ENCODE results near the gene PCBP3. TPM values are rescaled to one million over a fixed set of nuclear protein-coding genes. Genes with fewer than 3 reads are reported as not detected.
A peak's percentile ranks its signal among the peaks of the same experiment; 100 is the strongest.

PCBP3 gene
- total RNA-seq, 1 donor from 2014 or later, result 7.6 TPM

DNA sequence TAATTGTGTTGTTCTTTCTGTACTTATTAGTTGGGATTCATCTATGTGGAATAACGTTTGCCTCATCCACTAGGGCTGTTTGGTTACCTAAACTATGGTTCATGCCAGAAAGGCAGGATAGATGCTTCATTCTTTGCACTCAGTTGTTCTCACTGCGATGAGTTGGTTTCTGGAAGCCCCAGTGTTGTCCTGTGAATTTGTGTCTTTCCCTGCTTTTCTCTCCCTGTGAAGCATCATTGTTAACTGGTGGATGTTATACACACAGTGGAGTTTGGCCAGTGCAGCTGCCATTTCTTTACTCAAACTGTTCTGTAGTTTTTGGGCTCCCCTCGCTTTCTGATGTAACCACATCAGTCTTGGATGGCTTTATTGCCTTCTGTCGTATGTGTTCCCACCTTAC is 194.4 kb downstream of the PCBP3 start:
- Mint-ChIP-seq H3K36me3 (ENCODE audit: unreplicated experiment) (peaks cover 5% of the 10 kb centered on the region), H3K4me1 (ENCODE audit: unreplicated experiment) (peaks cover 46% of the 10 kb centered on the region), H3K27me3 (ENCODE audit: unreplicated experiment) (no peaks in the 10 kb centered on the region), H3K27ac (ENCODE audit: unreplicated experiment) (no peak overlapping the region), H3K4me3 (ENCODE audit: unreplicated experiment) (no peak overlapping the region), H3K9me3 (ENCODE audit: unreplicated experiment) (peaks cover 7% of the 10 kb centered on the region)
- DNase-seq (ENCODE audit: extremely low spot score, unreplicated experiment), result no peak
- TF ChIP-seq, protein P1, sequence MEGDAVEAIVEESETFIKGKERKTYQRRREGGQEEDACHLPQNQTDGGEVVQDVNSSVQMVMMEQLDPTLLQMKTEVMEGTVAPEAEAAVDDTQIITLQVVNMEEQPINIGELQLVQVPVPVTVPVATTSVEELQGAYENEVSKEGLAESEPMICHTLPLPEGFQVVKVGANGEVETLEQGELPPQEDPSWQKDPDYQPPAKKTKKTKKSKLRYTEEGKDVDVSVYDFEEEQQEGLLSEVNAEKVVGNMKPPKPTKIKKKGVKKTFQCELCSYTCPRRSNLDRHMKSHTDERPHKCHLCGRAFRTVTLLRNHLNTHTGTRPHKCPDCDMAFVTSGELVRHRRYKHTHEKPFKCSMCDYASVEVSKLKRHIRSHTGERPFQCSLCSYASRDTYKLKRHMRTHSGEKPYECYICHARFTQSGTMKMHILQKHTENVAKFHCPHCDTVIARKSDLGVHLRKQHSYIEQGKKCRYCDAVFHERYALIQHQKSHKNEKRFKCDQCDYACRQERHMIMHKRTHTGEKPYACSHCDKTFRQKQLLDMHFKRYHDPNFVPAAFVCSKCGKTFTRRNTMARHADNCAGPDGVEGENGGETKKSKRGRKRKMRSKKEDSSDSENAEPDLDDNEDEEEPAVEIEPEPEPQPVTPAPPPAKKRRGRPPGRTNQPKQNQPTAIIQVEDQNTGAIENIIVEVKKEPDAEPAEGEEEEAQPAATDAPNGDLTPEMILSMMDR (IDR thresholded peaks at IDR 0.05), result no peak

DNA sequence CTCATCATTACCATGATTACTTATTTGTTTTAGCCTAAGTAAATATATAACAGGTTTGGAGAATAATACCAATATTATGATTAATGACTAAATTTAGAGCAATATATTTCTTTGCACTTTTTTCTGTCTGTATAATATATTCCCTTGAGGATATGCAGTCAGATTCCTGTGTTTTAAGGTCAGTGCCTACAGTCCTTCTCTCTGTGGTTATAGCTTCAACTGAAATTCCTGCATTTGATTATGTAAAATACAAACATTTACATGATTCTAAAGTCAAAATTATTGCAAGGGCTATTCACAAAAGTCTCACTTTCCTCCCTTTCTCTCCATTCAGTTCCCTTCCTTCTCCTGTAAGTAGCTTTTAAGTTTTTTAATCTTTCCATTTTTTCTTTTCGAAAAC is 195.1 kb downstream of the PCBP3 start:
- peaks cover 41% of the 10 kb centered on the region for H3K4me1 Mint-ChIP-seq (ENCODE audit: unreplicated experiment)
- no peaks in the 10 kb centered on the region for H3K27me3 Mint-ChIP-seq (ENCODE audit: unreplicated experiment)
- TF ChIP-seq, protein P1 (IDR thresholded peaks at IDR 0.05), result no peak
- H3K27ac Mint-ChIP-seq (ENCODE audit: unreplicated experiment), result peak overlapping the region; percentile 48
- no peak for DNase-seq (ENCODE audit: extremely low spot score, unreplicated experiment)
- peaks cover 5% of the 10 kb centered on the region for H3K36me3 Mint-ChIP-seq (ENCODE audit: unreplicated experiment)
- peaks cover 7% of the 10 kb centered on the region for H3K9me3 Mint-ChIP-seq (ENCODE audit: unreplicated experiment)
- no peak overlapping the region for H3K4me3 Mint-ChIP-seq (ENCODE audit: unreplicated experiment)

DNA sequence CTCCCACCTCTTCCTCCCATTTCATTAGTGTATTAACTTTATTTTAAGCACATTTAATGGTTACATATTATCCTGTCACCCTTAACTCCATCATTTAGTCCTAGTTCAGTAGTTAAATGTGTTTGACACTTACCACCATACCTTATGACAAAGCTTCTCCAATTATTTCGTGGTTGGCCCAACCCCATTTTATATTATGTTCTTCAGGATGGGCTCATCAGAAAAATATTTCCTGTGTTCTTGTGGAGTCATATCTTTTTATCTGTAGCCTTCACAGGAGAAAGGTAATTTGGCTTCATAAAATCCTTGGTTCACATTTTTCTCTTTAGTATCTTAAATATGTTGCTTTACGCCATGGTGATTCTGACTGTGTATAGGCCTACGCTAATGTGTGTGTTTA is 195.7 kb downstream of the PCBP3 start:
- DNase-seq (ENCODE audit: extremely low spot score, unreplicated experiment), result no peak
- Mint-ChIP-seq H3K9me3 (ENCODE audit: unreplicated experiment) (peaks cover 7% of the 10 kb centered on the region), H3K27me3 (ENCODE audit: unreplicated experiment) (no peaks in the 10 kb centered on the region), H3K4me1 (ENCODE audit: unreplicated experiment) (peaks cover 39% of the 10 kb centered on the region), H3K27ac (ENCODE audit: unreplicated experiment) (peak overlapping the region; percentile 48), H3K36me3 (ENCODE audit: unreplicated experiment) (peaks cover 5% of the 10 kb centered on the region), H3K4me3 (ENCODE audit: unreplicated experiment) (no peak overlapping the region)
- TF ChIP-seq, protein P1 (IDR thresholded peaks at IDR 0.05), result no peak

DNA sequence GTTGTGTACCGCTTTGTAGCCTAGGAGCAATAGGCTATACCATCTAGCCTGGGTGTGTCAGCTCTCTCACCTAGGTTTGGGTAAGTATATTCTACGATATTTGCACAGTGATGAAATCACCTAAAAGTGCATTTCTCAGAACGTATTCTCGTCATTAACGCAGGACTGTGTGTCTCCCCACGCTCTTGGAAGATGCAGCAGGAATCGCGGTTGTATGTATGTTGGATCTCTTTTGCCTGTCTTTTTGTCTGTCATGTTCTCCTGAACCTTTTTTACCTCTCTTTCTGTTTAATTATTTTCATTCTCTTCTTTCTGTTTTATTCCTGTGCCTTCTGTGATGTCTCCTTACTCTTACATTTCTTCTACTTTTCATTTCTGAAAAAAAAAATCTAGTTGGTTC is 197.5 kb downstream of the PCBP3 start:
- no peak overlapping the region for H3K4me3 Mint-ChIP-seq (ENCODE audit: unreplicated experiment)
- no peak overlapping the region for H3K27ac Mint-ChIP-seq (ENCODE audit: unreplicated experiment)
- TF ChIP-seq, protein P1 (IDR thresholded peaks at IDR 0.05), result no peak
- DNase-seq (ENCODE audit: extremely low spot score, unreplicated experiment), result no peak
- peaks cover 35% of the 10 kb centered on the region for H3K4me1 Mint-ChIP-seq (ENCODE audit: unreplicated experiment)
- H3K9me3 Mint-ChIP-seq (ENCODE audit: unreplicated experiment), result peaks cover 7% of the 10 kb centered on the region
- H3K27me3 Mint-ChIP-seq (ENCODE audit: unreplicated experiment), result no peaks in the 10 kb centered on the region
- H3K36me3 Mint-ChIP-seq (ENCODE audit: unreplicated experiment), result peaks cover 5% of the 10 kb centered on the region

DNA sequence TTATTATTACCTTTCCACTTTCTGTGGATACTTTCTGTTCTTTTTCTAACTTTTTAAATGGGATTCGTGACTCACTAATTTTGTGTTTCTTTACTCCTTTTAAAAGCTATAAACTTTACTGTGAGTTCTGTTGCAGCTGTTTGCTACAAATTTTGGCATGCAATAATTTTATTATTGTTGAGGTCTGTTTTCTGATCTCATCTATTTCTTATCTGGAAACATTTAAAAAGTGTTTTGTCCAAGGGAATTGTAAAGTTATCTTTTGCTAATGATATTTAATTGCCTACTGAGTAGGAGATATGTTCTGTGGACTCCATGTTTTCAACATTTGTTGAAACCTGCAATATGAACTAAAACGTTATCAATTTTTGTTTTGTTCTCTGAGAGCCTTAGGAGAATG is 199.9 kb downstream of the PCBP3 start:
- Mint-ChIP-seq H3K9me3 (ENCODE audit: unreplicated experiment) (peaks cover 7% of the 10 kb centered on the region), H3K27me3 (ENCODE audit: unreplicated experiment) (peaks cover 5% of the 10 kb centered on the region), H3K4me1 (ENCODE audit: unreplicated experiment) (peaks cover 26% of the 10 kb centered on the region), H3K4me3 (ENCODE audit: unreplicated experiment) (no peak overlapping the region), H3K36me3 (ENCODE audit: unreplicated experiment) (peaks cover 5% of the 10 kb centered on the region), H3K27ac (ENCODE audit: unreplicated experiment) (no peak overlapping the region)
- DNase-seq (ENCODE audit: extremely low spot score, unreplicated experiment), result no peak
- TF ChIP-seq, protein P1 (IDR thresholded peaks at IDR 0.05), result no peak
